HG03108 (cell line): Measurements from ENCODE around the gene CPLX1.
"Not testable (repeated sequence)": the region's sequence is repeated elsewhere in the genome, so short reads cannot be mapped to it uniquely, and the experiment has no call there.

Source experiments
- ATAC-seq: cut with Tn5 transposase; IDR thresholded peaks from one replicate; pipeline ENCODE4 v1.9.1; 2021; ENCODE audit warnings: moderate library complexity; ENCODE audit not compliant: unreplicated experiment

CPLX1 gene

GRCh38 chr4:780255-780654 is 45.7 kb downstream of the CPLX1 start:
- not testable (repeated sequence) for ATAC-seq

GRCh38 chr4:779555-779954 is 46.4 kb downstream of the CPLX1 start:
- ATAC-seq = no peak

GRCh38 chr4:777520-778262 is 48.2 kb downstream of the CPLX1 start:
- ATAC-seq = no peak

- no peak for ATAC-seq
Measured at GRCh38 chr4:776743-777441, 49.0 kb downstream of the CPLX1 start.

DNA sequence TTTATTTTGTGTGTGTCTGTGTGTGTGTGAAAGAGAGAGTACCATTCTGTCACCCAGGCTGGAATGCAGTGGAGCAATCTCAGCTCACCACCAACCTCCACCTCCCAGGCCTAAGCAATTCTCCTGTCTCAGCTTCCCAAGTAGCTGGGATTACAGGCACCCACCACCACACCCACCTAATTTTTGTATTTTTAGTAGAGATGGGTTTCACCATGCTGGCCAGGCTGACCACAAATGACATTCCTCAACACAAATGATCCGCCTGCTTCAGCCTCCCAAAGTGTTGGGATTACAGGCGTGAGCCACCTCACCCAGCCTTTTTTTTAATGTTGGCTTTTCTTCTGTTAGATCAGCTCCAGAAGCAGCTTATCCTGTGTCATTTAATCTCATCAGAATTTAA is 50.4 kb downstream of the CPLX1 start:
- ATAC-seq = not testable (repeated sequence)

DNA sequence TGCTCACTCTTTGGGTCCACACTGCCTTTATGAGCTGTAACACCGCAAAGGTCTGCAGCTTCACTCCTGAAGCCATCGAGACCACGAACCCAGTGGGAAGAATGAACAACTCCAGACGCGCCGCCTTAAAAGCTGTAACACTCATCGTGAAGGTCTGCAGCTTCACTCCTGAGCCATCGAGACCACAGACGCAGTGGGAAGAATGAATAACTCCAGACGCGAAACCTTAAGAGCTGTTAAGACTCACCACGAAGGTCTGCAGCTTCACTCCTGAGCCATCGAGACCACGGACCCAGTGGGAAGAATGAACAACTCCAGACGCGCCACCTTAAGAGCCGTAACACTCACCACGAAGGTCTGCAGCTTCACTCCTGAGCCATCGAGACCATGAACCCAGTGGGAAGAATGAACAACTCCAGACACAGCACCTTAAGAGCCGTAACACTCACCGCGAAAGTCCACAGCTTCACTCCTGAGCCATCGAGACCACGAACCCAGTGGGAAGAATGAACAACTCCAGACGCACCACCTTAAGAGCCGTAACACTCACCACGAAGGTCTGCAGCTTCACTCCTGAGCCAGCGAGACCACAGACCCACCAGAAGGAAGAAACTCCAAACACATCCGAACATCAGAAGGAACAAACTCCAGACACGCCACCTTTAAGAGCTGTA is 51.4 kb downstream of the CPLX1 start:
- ATAC-seq = not testable (repeated sequence)

GRCh38 chr4:773214-773613 is 52.7 kb downstream of the CPLX1 start:
- no peak for ATAC-seq

- no peak for ATAC-seq
Measured at GRCh38 chr4:772776-773175, 53.2 kb downstream of the CPLX1 start.

DNA sequence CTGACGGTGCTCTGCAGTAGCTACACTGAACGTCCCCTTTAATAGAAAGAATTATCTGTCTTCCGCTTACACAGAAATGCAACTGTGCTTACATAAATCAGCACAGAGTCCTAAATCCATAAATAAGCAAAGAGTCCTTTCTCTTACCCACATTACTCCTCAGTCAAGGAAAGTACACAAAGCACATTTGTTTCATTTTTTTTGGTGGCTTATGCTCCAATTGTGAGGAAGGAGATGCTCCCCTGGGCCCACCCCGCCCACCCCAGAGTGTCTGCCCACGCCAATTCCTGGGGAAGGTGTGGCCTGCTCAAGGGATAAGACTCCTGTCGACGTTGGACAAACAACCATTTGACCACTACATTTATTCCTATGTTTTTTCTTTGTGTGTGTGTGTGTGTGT is 53.8 kb downstream of the CPLX1 start:
- no peak for ATAC-seq

DNA sequence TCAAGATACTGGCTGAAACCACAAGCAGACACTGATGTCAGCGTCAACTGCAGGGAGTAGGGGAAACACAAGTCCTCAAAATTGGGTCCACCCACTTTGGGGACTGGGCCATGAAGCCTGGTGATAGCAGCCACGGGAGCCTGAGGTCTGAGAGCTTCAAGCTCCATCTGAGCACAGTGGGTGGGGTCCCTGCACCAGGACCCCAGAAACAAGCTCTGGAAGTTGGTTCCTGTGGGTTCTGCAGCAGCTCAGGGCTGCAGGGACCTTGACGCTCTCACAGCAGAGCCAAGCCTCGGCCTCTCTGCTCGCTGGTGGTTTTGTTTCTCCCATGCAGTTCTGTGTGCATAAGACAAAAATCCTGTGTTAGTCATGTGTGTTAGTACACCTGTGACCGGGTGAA is 54.5 kb downstream of the CPLX1 start:
- no peak for ATAC-seq

DNA sequence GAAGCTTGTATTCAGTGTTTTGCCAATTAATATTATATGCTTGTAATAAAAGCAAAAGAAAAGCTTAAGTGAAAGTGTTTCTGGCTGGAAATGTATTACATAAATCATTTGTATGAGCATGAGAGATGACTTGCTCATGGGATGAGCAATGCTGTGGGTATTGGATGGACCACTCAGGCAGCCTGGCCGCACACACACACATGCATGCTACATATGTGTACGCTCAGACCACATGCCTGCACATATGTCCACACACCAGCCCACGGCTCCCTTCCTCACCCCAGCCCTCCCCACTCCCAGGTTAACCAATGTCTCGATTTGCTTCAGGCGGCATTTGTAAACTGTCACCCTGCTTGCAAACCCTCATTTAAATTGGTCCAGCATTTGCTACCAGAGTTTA is 55.9 kb downstream of the CPLX1 start:
- no peak for ATAC-seq

DNA sequence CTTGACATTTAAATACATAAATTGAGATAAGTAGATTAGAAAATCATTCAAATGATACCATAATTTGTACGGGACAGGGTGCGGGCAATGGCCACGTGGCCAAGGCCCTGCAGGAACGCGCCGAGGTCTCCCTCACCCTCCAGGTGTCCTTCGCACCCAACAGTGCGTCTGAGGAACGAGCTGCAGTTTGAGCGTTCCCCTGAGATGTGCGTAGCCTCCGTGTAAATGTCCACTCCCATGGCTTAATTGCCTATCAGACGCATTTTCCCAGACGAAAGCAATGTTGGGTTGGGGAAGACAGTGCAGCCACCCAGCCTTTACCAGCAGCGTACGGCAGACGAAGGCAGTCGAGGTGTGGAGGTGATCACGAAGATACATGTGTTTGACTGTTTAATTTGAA is 56.4 kb downstream of the CPLX1 start:
- no peak for ATAC-seq

DNA sequence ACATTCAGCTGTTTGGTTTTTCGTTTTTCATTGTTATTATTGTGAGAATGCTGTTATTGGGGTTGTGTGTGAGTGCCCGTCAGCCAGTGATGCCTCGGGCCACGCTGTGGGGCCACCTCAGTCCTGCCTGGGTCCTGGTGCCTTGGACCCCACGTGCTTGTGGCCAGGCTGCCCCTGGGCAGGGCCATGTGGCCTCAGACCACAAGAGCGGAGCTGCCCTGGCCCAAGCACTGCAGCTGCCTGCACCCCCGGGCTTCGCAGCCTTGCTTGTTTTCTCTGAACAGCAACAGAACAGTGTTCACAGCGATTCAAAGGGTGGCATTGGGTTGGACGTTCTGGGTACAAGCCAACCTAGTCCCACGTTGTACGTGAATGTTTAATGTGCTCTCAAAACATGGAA is 56.9 kb downstream of the CPLX1 start:
- ATAC-seq = no peak

- no peak for ATAC-seq
Measured at GRCh38 chr4:768076-768475, 57.9 kb downstream of the CPLX1 start.

DNA sequence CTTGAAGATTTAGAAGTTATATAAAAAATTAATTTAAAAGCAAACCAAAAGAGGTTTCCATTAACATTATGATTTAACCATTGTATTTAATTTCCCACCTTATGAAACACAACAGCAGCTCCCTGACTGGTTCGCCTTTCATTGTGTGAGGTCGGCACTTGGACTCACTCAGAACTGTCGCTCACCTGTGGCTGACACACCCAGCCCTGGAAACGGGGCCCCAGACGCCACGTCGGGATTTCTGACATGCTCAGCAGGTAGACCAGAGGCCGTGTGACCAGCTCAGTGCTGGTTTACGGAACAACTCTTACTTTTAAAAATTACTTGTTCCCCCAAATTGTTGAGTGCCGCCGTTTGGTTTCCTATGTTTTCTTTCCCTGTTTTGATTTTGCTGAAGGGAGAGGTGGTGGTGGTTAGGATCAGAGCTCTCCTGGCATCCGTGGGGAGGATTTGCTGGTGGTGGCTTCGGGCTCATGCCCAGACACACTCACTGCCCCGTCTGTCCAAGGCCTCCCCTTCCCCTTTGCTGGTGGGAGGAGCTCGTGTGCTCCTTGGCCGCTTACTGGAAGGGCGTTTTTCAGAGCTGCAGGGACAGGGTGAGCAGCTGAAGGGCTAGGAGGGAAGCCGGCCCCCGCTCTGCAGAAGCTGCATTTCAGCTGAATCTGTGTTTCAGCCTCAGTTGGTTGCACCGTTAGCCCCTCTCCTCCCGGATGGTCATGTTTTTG is 59.2 kb downstream of the CPLX1 start:
- ATAC-seq = no peak

DNA sequence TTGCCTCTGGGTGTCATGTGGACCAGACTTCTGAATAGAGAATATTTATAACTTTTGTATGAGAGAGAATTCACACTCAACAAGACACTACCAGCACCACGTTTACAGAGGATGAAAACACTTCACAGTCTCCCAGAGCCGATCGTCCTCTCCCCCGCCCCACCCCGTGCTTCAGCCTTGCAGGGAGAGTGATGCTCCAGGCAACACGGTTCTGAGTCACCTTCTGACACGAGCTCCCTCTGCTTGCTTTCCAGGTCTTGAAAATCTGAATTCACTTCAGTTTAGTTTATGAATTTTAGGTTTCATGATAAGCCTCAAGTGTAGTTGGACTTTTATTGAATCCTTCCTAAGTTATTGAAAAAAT is 59.8 kb downstream of the CPLX1 start:
- ATAC-seq = no peak

GRCh38 chr4:764405-765169 is 61.3 kb downstream of the CPLX1 start:
- ATAC-seq = no peak

DNA sequence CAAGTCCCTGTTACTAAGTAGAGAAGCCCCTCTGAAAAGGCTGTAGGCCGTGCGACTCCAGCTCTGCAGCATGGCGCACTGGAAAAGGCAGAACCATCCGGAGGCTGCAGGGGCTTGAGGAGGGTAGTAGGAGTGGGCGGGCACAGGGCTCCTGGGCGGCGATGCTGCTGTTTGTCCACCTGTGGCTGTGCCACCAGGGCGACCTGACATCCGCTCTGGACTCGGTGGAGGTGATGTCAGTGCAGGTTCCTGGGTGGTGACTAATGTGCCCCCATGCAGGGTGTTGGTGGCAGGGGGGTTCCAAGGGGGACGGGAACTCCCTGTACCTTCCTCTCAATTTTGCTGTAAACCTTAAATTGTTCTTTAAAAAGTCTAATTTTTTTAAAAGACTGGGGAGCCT is 62.0 kb downstream of the CPLX1 start:
- no peak for ATAC-seq

DNA sequence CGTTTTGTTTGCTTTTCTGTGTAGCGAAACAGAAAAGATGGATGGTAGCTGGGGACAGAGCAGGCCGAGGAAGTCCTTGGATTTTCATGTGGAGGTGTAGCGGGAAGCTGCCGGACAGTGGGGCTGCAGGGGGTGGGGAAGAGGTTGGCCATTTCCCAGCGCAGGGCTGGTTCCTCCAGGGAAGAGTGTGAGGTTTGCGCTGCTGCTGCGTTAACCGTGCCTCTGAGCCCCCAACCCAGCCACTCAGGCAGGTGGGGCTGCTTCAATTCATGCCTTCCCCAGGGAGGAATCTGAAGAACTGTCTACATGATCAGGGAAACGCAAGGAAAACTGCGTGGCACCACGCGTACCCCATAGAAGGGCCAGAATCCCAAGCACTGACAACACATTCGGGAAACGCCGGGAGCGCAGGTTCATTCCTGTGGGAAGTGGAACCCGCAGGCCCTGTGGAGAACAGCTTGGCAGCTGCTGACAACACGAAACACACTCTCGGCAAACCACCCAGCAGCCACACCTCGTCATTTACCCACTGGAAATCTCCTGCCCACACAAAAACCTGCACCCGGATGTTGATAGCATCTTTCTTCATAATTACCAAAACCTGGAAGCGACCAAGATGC is 62.6 kb downstream of the CPLX1 start:
- no peak for ATAC-seq
